NCI-H2227 treated with DMSO at 0.1 percent for 48 hours (cell line): ENCODE measurements around the gene TPI1.

Experiments
- DNase-seq: peaks from one replicate; lab custom pipeline; 2025; lab: John Stamatoyannopoulos, UW

TPI1 gene

GRCh38 chr12:6867413-6868210, at the start of gene TPI1:
Gene TPI1, plus strand, starts transcription at chr12:6867531. Its CDS starts 36 bp downstream, at chr12:6867567.
- DNase-seq = no peak

- no peak for DNase-seq
Measured at GRCh38 chr12:6817662-6818157, 49.6 kb upstream of the TPI1 start.

- DNase-seq = no peak
Measured at GRCh38 chr12:6818222-6818621, 49.1 kb upstream of the TPI1 start.

- no peak for DNase-seq
Measured at GRCh38 chr12:6818645-6819044, 48.7 kb upstream of the TPI1 start.

GRCh38 chr12:6819106-6820030, 48.0 kb upstream of the TPI1 start:
- no peak for DNase-seq

GRCh38 chr12:6820166-6820565, 47.2 kb upstream of the TPI1 start:
- no peak for DNase-seq

- no peak for DNase-seq
Measured at GRCh38 chr12:6821591-6822425, 45.5 kb upstream of the TPI1 start, which contains the start of gene GPR162. Gene GPR162, plus strand, starts transcription at chr12:6821821. Its CDS starts 2,078 bp downstream, at chr12:6823899.

GRCh38 chr12:6822426-6823135, 44.8 kb upstream of the TPI1 start:
- no peak for DNase-seq

- DNase-seq = no peak
Measured at GRCh38 chr12:6823182-6824084, 43.9 kb upstream of the TPI1 start.

- no peak for DNase-seq
Measured at GRCh38 chr12:6824085-6824775, 43.1 kb upstream of the TPI1 start.

- no peak for DNase-seq
Measured at GRCh38 chr12:6824901-6825381, 42.4 kb upstream of the TPI1 start.

GRCh38 chr12:6825398-6826124, 41.8 kb upstream of the TPI1 start:
- DNase-seq = peak; percentile 67

GRCh38 chr12:6826125-6826733, 41.1 kb upstream of the TPI1 start:
- DNase-seq = no peak

- no peak for DNase-seq
Measured at GRCh38 chr12:6826734-6827436, 40.4 kb upstream of the TPI1 start.

GRCh38 chr12:6827437-6827911, 39.9 kb upstream of the TPI1 start:
- peak; percentile 50 for DNase-seq

GRCh38 chr12:6827982-6828780, 39.1 kb upstream of the TPI1 start, which contains the start of gene P3H3:
Gene P3H3, plus strand, starts transcription at chr12:6828407. Its CDS starts 34 bp downstream, at chr12:6828441.
- DNase-seq = peak; percentile 45
